HCEC 1CT (cell line): ENCODE data around the gene EBI3.
"Not testable (repeated sequence)": the region's sequence is repeated elsewhere in the genome, so short reads cannot be mapped to it uniquely, and the experiment has no call there.

Source experiments
- DNase-seq: peaks from one replicate; pipeline ENCODE4 v3.0.0-alpha.2; 2017

The EBI3 gene

DNA sequence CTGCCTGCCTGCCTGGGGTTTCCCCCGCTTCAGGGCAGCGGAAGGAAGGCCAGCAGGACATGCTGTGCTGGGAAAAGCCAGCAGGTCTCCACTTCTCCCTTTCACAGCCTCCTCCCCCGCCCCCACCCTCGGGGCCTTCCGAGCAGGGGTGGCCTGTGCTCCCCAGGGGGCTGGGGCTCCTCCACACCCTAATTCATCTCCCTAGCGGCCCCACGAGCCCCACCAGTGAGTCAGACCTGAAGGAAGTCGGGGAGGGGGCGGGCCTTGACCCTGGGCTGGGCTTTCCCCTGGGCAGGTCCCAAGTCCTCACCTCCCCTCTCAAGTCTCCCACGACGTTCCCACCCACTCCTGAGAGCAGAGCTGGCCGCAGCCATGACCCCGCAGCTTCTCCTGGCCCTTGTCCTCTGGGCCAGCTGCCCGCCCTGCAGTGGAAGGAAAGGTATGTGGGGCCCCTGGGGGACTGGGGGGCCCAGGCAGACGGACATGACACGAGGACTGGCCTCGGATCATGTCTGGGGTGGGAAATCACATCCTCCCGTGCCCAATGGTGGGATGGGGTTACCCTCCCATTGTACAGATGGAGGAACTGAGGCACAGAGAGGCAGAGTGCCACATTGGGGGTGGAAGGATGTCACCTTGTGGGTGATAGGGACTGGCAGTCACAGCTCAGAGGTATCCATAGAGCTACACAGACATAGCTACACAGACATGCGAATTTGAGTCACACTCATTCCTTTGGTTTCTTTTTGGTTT lies at the start of gene EBI3:
EBI3 (plus strand) TSS at position 345 of the 753 bp plus-strand sequence; CDS start at position 373, 28 bp downstream.
- DNase-seq = peak; percentile 26

- no peak for DNase-seq
These were observed 48.2 kb upstream of the EBI3 start for GRCh38 chr19:4181053-4181508.

DNA sequence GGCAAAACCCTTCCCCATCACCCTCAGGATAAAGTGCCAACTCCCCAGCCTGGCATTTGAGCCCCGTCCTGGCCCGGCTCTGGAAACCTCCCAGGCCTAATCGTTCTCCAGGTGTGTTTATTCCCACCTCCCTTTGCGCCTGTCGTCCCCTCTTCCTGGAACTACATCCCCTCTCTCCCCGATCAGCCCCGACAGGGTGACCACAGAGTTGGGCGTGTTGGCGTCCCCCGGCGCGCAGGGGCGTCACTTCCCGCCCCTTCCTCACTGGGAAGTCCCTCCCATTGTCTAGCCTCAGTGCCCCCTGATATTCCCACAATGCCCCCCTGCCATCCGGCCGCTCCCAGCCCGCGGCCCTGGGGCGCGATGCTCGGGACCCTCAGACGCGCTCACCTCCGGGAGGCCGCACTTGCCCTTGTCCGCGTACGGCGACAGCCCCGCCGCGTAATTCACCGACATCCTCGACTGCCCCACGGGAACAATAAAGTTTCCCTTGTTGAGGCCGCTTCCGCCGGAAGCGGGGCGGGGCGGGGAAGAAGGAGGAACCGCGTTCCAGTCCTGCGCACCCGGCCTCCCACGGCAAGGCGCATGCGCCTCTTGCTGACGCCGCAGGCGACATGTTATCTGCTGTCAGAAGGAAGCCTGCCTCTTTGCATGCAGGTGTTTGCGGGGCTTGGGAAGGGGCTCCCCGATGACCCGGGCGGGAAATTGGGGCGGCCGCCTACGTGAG lies 47.1 kb upstream of the EBI3 start, which contains the start of the genes ANKRD24 and SIRT6:
ANKRD24 (plus strand) TSS at position 606 of the 727 bp plus-strand sequence. CDS start 3,737 bp downstream, outside the sequence.
SIRT6 (minus strand) TSS at position 480 of the 727 bp plus-strand sequence; CDS start at position 456, 24 bp downstream.
- DNase-seq = peak; percentile 92

DNA sequence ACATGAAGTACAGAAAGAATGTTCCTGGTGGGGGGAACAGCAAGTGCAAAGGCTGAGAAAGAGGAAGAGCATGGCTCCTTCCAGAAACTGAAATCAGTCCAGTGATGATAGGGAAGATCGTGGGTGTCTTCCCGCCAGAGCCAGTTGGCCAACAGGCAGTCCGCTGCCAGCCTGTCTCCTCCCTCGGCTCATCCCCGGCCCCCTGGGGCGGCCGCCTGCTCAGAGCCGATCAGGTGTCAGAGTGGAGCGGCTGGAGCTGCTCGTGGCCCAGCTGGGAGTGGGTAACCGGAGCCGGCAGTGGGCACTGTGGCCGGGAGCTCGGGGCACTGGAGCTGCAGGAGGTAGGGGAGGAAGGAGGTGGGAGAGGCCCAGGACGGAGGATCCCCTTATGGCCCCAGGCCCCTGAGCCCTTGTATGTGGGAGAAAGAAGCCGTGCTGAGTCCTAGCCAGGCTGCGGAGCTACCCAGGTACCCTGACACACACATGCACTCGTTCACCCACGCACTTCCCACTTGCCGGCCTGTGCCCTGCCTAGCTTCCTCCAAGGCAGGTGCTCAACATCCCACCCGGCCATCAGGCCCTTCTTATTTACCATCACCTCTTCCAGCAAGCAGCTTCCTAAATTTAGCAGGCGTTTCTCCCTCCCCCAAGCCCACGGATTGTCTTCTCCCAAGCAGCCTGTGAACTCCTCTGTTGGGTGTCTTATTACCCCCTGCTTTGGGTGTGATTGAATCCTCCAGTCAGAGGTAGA lies 45.2 kb upstream of the EBI3 start:
- no peak for DNase-seq

- DNase-seq = no peak
These were observed 44.5 kb upstream of the EBI3 start for GRCh38 chr19:4184718-4185352.

GRCh38 chr19:4185413-4186086 lies 43.8 kb upstream of the EBI3 start:
- DNase-seq = no peak

- peak; percentile 62 for DNase-seq
These were observed 43.0 kb upstream of the EBI3 start for GRCh38 chr19:4186087-4186993.

DNA sequence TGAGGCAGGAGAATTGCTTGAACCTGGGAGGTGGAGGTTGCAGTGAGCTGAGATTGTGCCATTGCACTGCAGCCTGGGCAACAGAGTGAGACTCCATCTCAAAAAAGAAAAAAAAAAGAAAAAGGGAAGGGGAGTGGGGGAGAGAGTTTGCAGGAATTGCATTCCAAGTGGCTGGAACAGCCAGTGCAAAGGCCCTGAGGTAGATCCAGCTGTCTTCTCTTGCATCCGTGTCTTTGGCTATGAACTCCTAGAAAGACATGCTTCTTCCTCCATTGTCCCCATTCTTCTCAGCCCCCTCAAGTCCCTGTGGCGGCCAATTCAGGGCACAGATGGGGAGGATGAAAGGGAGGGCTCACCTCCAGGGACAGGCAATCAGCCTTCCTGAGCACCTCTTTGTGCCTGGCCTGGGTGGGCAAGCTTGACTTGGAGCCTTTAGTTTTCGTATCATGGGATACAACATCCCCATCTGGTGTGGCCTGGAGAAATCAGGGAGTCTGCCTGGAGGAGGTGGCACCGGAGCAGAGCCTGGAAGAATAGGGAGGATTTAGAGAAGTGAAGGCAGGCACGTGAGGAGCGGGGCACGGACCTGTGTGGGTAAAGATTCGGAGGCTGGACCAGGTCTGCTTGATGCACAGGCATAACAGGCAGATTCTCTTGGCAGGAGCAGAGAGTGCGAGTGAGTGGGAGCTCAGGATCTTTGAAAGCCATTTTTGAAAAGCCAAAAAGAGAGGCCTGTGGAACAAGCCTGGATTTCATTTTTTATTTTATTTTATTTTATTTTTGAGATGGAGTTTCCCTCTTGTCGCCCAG lies 41.8 kb upstream of the EBI3 start:
- no peak for DNase-seq

DNA sequence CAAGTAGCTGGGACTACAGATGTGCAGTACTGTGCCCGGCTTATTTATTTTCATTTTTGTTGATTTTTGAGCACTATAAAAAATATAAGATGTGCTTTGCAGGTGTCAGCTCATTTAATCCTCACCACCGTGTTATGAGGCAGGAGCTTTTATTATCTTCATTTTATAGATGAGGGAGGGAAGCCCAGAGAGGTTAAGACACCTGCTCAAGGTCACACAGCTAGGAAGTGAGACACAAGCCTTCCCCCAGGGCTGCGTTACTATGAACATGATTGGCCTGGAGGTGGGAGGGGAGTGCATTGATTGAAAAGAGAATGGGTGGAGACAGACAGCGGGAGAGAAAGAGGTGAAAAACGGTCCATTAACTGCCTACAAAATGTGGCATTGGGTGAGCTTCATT lies 39.7 kb upstream of the EBI3 start:
- no peak for DNase-seq

DNA sequence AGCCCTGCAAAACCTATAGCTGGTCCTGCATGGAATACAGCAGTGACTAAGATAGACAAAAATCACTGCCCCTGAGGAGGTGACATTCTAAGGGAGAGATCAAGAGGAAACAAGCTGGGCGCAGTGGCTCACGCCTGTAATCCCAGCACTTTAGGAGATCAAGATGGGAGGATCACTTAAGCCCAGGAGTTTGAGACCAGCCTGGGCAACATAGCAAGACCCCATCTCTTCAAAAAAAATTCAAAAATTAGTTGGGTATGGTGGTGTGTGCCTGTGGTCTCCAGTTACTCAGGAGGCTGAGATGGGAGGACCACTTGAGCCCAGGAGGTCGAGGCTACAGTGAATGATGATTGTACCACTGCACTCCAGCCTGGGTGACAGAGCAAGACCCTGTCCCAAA lies 36.8 kb upstream of the EBI3 start:
- not testable (repeated sequence) for DNase-seq

- no peak for DNase-seq
These were observed 35.0 kb upstream of the EBI3 start for GRCh38 chr19:4194353-4194752.

DNA sequence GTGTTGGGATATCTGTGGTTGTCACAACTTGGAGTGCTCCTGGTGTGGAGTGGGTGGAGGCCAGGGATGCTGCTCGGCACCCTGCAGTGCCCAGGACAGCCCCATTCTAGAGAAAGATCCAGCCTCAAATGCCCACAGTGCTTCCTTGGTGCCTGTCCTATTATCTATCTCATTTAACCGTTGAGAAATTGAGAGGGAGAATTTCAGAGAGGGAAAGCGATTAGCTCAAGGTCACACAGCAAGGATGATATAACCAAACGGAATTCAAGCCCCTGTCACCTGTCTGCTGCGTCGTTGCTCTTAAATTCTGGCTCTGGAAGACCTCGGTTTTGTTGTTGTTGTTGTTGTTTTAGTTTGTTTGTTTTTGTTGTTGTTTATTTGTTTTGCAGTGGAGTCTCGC lies 33.3 kb upstream of the EBI3 start:
- DNase-seq = no peak

GRCh38 chr19:4196587-4197148 lies 32.7 kb upstream of the EBI3 start:
- DNase-seq = no peak

GRCh38 chr19:4197228-4197624 lies 32.1 kb upstream of the EBI3 start:
- DNase-seq = no peak

GRCh38 chr19:4197625-4198466 lies 31.5 kb upstream of the EBI3 start:
- no peak for DNase-seq

- DNase-seq = no peak
These were observed 30.7 kb upstream of the EBI3 start for GRCh38 chr19:4198467-4199126.

DNA sequence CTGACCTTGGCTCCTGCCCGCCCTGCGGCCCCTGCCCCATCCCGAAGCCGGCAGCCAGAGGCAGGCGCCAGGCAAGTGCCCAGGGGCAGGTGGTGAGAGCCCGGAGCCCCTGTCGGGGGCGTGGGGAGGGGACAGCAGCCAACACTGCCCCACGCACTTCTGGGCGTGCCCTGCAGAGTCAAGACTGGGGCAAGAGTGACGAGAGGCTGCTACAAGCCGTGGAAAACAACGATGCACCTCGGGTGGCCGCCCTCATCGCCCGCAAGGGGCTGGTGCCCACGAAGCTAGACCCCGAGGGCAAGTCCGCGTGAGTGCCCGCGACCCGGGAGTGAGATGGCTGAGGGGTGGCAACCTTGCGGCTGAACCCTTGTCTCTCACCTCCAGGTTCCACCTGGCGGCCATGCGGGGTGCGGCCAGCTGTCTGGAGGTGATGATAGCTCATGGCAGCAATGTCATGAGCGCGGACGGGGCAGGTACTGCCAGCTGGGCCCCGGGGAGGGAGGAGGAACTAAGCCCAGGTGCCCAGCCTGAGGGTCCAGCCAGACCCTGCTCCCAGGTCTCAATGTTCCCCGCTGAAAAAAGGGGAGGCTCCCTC lies 29.5 kb upstream of the EBI3 start:
- DNase-seq = no peak
